SK-N-SH (cell line): ENCODE results near the gene AQP5. TPM values are rescaled to one million over a fixed set of nuclear protein-coding genes. Genes with fewer than 3 reads are reported as not detected.
"Not testable (repeated sequence)": the region's sequence is repeated elsewhere in the genome, so short reads cannot be mapped to it uniquely, and the experiment has no call there.

Experiments used
- CTCF ChIA-PET: fragments of 300-600, 350-600 bp; formaldehyde crosslinking; extraction: SDS; loops from one replicate; lab custom pipeline; 2021; lab: Yijun Ruan, JAX
- POLR2A ChIA-PET: fragments of 350-600 bp; sonication (Branson Sonifier 250); formaldehyde crosslinking; extraction: SDS; loops from one replicate; lab custom pipeline; 2020; ENCODE audit warnings: antibody characterized with exemption, inconsistent platforms; lab: Yijun Ruan, JAX
- DNase-seq: peaks from one replicate; pipeline ENCODE4 v3.0.0; 2012
- H2AFZ ChIP-seq: fragments of 200-600 bp; sonication (generic); 2 replicates; pipeline ENCODE4 v1.8.1; 2016; ENCODE audit warnings: antibody characterized with exemption, mild to moderate bottlenecking, low read depth
- H3F3A ChIP-seq: fragments of 200-600 bp; sonication (generic); replicated peaks from 2 replicates; pipeline ENCODE3; 2016; ENCODE audit warnings: antibody characterized with exemption, mild to moderate bottlenecking; ENCODE audit not compliant: insufficient read depth
- H3K27ac ChIP-seq, 2 experiments: fragments of 200-500 bp in 1 of 2; fragments of 200-600 bp in 1 of 2; sonication (Bioruptor generic) in 1 of 2; sonication (generic), shearing (Covaris generic) in 1 of 2; 2 replicates each; pipeline versions ENCODE4 v1.5.1 to v1.6.1; 2014 to 2016; ENCODE audit warnings: low read depth in 2 of 2, inconsistent platforms in 1 of 2, low read length in 1 of 2, mild to moderate bottlenecking in 1 of 2, mixed read lengths in 1 of 2
- H3K27me3 ChIP-seq: fragments of 200-600 bp; sonication (generic), shearing (Covaris generic); 2 replicates; pipeline ENCODE4 v1.6.1; 2016; ENCODE audit warnings: mixed run types; ENCODE audit not compliant: insufficient read depth
- H3K36me3 ChIP-seq, 2 experiments: fragments of 200-500 bp in 1 of 2; fragments of 200-600 bp in 1 of 2; sonication (Bioruptor generic) in 1 of 2; sonication (generic) in 1 of 2; replicated peaks in 1 of 2; 2 replicates each; pipeline versions ENCODE3 to v1.5.1; 2014 to 2016; ENCODE audit warnings: low read length in 1 of 2, mild to moderate bottlenecking in 1 of 2; ENCODE audit not compliant: insufficient read depth in 2 of 2, control insufficient read depth in 1 of 2
- H3K4me1 ChIP-seq, 2 experiments: fragments of 200-500 bp in 1 of 2; fragments of 200-600 bp in 1 of 2; sonication (Bioruptor generic) in 1 of 2; sonication (generic), shearing (Covaris generic) in 1 of 2; 2 replicates each; pipeline versions ENCODE4 v1.5.1 to v1.6.1; 2014 to 2016; ENCODE audit warnings: low read depth in 1 of 2, low read length in 1 of 2, mixed run types in 1 of 2; ENCODE audit not compliant: insufficient read depth in 2 of 2, control insufficient read depth in 1 of 2
- H3K4me2 ChIP-seq: fragments of 200-600 bp; sonication (generic), shearing (Covaris generic); 2 replicates; pipeline ENCODE4 v1.6.1; 2017; ENCODE audit warnings: mixed run types
- H3K4me3 ChIP-seq, 2 experiments: fragments of 200-500 bp in 1 of 2; fragments of 200-600 bp in 1 of 2; sonication (Bioruptor generic) in 1 of 2; sonication (generic), shearing (Covaris generic) in 1 of 2; 2 replicates each; pipeline versions ENCODE4 v1.5.1 to v1.8.1; 2014 to 2016; ENCODE audit warnings: low read depth in 2 of 2, inconsistent platforms in 1 of 2, low read length in 1 of 2, mild to moderate bottlenecking in 1 of 2, mixed read lengths in 1 of 2, moderate library complexity in 1 of 2
- H3K79me2 ChIP-seq: fragments of 200-600 bp; sonication (generic); 2 replicates; pipeline ENCODE4 v1.8.1; 2017; ENCODE audit warnings: mild to moderate bottlenecking; ENCODE audit not compliant: insufficient read depth
- H3K9ac ChIP-seq: fragments of 200-600 bp; sonication (generic); 2 replicates; pipeline ENCODE4 v1.6.1; 2017; ENCODE audit warnings: mixed run types
- H3K9me2 ChIP-seq: fragments of 200-600 bp; sonication (generic); 2 replicates; pipeline ENCODE4 v1.6.1; 2017; ENCODE audit warnings: mixed run types
- H3K9me3 ChIP-seq: fragments of 200-600 bp; sonication (generic); 2 replicates; pipeline ENCODE4 v1.6.1; 2017; ENCODE audit warnings: mixed run types, mild to moderate bottlenecking, moderate library complexity
- H4K20me1 ChIP-seq: fragments of 200-600 bp; sonication (generic); 2 replicates; pipeline ENCODE4 v1.6.1; 2017; ENCODE audit warnings: mild to moderate bottlenecking, mixed run types; ENCODE audit not compliant: insufficient read depth
- CHD2 ChIP-seq: fragments of 150-350 bp; IDR thresholded peaks from 2 replicates; pipeline ENCODE4 v1.6.1; 2018; ENCODE audit warnings: low read length; ENCODE audit not compliant: partially characterized antibody
- EP300 ChIP-seq, 2 experiments: IDR thresholded peaks; 2 replicates each; pipeline versions ENCODE4 v1.4.0 to v1.6.1; 2012; ENCODE audit warnings: borderline replicate concordance in 1 of 2, low read depth in 1 of 2, low read length in 1 of 2
- FOSL2 ChIP-seq: IDR thresholded peaks from 2 replicates; pipeline ENCODE4 v1.4.0; 2012; ENCODE audit warnings: low read depth, mild to moderate bottlenecking, moderate library complexity, borderline replicate concordance
- FOXJ3 ChIP-seq: sonication (generic); formaldehyde crosslinking; IDR thresholded peaks from 2 replicates; pipeline ENCODE4 v1.5.1; 2020; ENCODE audit warnings: mild to moderate bottlenecking, missing genetic modification reagents
- NRF1 ChIP-seq: IDR thresholded peaks from 2 replicates; pipeline ENCODE4 v1.6.1; 2012; ENCODE audit warnings: low read depth, mild to moderate bottlenecking, low read length
- RAD21 ChIP-seq: IDR thresholded peaks from 2 replicates; pipeline ENCODE4 v1.6.1; 2012; ENCODE audit warnings: mild to moderate bottlenecking, low read length
- SMC3 ChIP-seq: IDR thresholded peaks from 2 replicates; pipeline ENCODE4 v1.6.1; 2012; ENCODE audit warnings: low read depth, low read length, improper control_type of control experiment
- ZBTB33 ChIP-seq: IDR thresholded peaks from 2 replicates; pipeline ENCODE4 v1.4.0; 2012; ENCODE audit warnings: low read depth, borderline replicate concordance
- WGBS: methylation state at CpG from one replicate; pipeline ENCODE4 v1.1.6; 2017; ENCODE audit warnings: low lambda C conversion rate; 5-methylcytosine and 5-hydroxymethylcytosine counted together
- polyA plus RNA-seq, 3 experiments: library from polyadenylated mRNA; depleted of rRNA; stranded (reverse); fragments of >200 nt; gene quantifications; 2 replicates each; pipeline ENCODE4 v1.2.3, GENCODE V29; 2012
- TF ChIP-seq, protein P1 (sequence below): IDR thresholded peaks from 2 replicates; pipeline ENCODE4; 2012

AQP5 gene
- polyA plus RNA-seq, 1 of the 3 experiments (the other 2 are of a cell fraction), result 0.10 TPM

DNA sequence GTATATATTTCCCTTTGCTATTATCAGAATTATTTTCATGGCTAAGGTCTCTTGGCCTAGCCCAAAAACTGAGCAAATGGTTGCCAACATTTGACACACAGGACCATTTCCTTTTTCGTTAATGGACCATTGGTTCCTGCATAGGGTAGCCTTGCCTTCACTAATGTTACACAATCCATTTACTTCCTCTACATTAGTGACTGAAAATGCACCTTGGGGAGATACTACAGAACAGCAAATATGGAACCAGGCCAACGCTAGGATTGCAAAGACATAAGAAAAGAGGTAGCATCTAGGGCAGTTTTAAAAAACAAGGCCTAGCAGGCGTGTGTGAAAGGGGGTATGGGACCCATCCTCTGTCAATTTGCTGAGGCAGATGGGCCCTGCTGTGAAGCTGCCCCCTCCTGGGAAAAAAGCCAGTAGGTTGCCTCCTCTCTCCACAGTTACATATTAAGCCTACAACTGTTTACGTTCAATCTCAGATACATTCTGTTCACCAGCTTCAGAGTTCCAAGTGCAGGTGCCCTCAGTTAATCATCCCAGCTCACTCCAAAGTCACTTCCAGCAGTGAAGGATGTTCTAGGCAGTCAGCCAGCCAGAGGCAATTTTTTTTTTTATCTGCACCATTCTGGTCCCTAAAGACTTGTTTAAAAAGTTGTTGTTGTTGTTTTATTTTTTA lies 26.1 kb downstream of the AQP5 start:
- POLR2A ChIA-PET, result interaction anchor here (2.0 kb wide), 1 partner anchor 17 kb away, joined by 5 read pairs; no protein-coding TSS in a partner anchor
- Histone ChIP-seq H3K4me3 (no peak overlapping the region), H3K4me2 (no peak overlapping the region), H3K9me3 (no peaks in the 10 kb centered on the region), H3K27me3 (no peaks in the 10 kb centered on the region), H3K27ac (peak overlapping the region in 1 of 2 experiments; percentile 77; a peak in 2 of 4 replicates), H3F3A (peaks cover 32% of the 10 kb centered on the region), H3K9me2 (no peaks in the 10 kb centered on the region), H3K4me1 (peaks cover 20 to 45% of the 10 kb centered on the region in 2 experiments), H3K36me3 (peaks cover 30 to 44% of the 10 kb centered on the region in 2 experiments), H2AFZ (no peak overlapping the region), H4K20me1 (no peaks in the 10 kb centered on the region), H3K9ac (no peak overlapping the region), H3K79me2 (no peaks in the 10 kb centered on the region)
- 93% methylated on average over 3 of the region's 4 CpGs for WGBS
- CTCF ChIA-PET, result interaction anchor here (0.7 to 4.1 kb wide), 3 partner anchors 13 to 30 kb away, joined by 3 to 21 read pairs (median 4); no protein-coding TSS in a partner anchor
- no peak for TF ChIP-seq CHD2
- TF ChIP-seq FOXJ3 (CRISPR knock-in tag), result no peak
- DNase-seq, result no peak

GRCh38 chr12:49989400-49989799 lies 27.7 kb downstream of the AQP5 start:
- H4K20me1 ChIP-seq, DNase-seq, H3K9me2 ChIP-seq, H3K27me3 ChIP-seq, H3K9ac ChIP-seq, H3K4me2 ChIP-seq, H3K4me3 ChIP-seq, H3K9me3 ChIP-seq, H3K79me2 ChIP-seq, H3K27ac ChIP-seq, H2AFZ ChIP-seq: not testable (repeated sequence)
- Histone ChIP-seq H3F3A (peaks cover 16% of the 10 kb centered on the region), H3K4me1 (peaks cover 10 to 29% of the 10 kb centered on the region in 2 experiments), H3K36me3 (peaks cover 39 to 56% of the 10 kb centered on the region in 2 experiments)
- 100% methylated on average over 2 of the region's 2 CpGs for WGBS
- ChIA-PET POLR2A (interaction anchor here (1.7 kb wide), 1 partner anchor 14 kb away, joined by 3 read pairs; no protein-coding TSS in a partner anchor), CTCF (interaction anchor here (0.9 to 1.8 kb wide), 6 partner anchors 8 to 325 kb away, joined by 3 to 9 read pairs (median 4); no protein-coding TSS in a partner anchor)

- Histone ChIP-seq H3K9me2 (no peaks in the 10 kb centered on the region), H3K4me2 (no peak overlapping the region), H3F3A (peaks cover 12% of the 10 kb centered on the region), H3K36me3 (peaks cover 46 to 61% of the 10 kb centered on the region in 2 experiments), H2AFZ (no peak overlapping the region), H3K9ac (no peak overlapping the region), H3K79me2 (no peaks in the 10 kb centered on the region), H3K27ac (no peak overlapping the region; a peak in 1 of 4 replicates), H3K4me3 (no peak overlapping the region), H4K20me1 (no peaks in the 10 kb centered on the region), H3K9me3 (no peaks in the 10 kb centered on the region), H3K27me3 (no peaks in the 10 kb centered on the region), H3K4me1 (peaks cover 4 to 20% of the 10 kb centered on the region in 2 experiments; a peak in 2 of 4 replicates)
- TF ChIP-seq SMC3 (no peak), FOSL2 (no peak), FOXJ3 (CRISPR knock-in tag) (no peak), RAD21 (no peak), ZBTB33 (no peak), EP300 (IDR thresholded peaks at IDR 0.05; ENCODE audit: borderline replicate concordance in 1 of 2, low read depth in 1 of 2, low read length in 1 of 2) (no peak), NRF1 (no peak)
- TF ChIP-seq, protein P1, sequence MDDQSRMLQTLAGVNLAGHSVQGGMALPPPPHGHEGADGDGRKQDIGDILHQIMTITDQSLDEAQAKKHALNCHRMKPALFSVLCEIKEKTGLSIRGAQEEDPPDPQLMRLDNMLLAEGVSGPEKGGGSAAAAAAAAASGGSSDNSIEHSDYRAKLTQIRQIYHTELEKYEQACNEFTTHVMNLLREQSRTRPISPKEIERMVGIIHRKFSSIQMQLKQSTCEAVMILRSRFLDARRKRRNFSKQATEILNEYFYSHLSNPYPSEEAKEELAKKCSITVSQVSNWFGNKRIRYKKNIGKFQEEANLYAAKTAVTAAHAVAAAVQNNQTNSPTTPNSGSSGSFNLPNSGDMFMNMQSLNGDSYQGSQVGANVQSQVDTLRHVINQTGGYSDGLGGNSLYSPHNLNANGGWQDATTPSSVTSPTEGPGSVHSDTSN, result no peak
- CTCF ChIA-PET, result interaction anchor here (0.8 to 1.8 kb wide), 5 partner anchors 10 to 66 kb away, joined by 3 to 9 read pairs (median 5); no protein-coding TSS in a partner anchor
- POLR2A ChIA-PET, result no interaction called here
- 76% methylated on average over 4 of the region's 4 CpGs for WGBS
- no peak for DNase-seq
Observed at GRCh38 chr12:49990273-49990672, 28.6 kb downstream of the AQP5 start.
